Type B pancreatic cell (in vitro differentiated cells): ENCODE measurements around the gene ENPP1. TPM values are rescaled to one million over a fixed set of nuclear protein-coding genes. Genes with fewer than 3 reads are reported as not detected.

ENCODE experiments used
- DNase-seq: peaks from one replicate; pipeline ENCODE4 v3.0.0; 2021; ENCODE audit warnings: mixed read lengths; ENCODE audit not compliant: unreplicated experiment; ENCODE audit errors: extremely low spot score
- H3K27ac Mint-ChIP-seq: 2 replicates; pipeline ENCODE4 v1.8.0; 2021; ENCODE audit warnings: mild to moderate bottlenecking, mixed read lengths
- H3K27me3 Mint-ChIP-seq: 2 replicates; pipeline ENCODE4 v1.8.0; 2021; ENCODE audit warnings: mixed read lengths
- H3K36me3 Mint-ChIP-seq: 2 replicates; pipeline ENCODE4 v1.8.0; 2021; ENCODE audit warnings: mixed read lengths
- H3K4me1 Mint-ChIP-seq: one replicate; pipeline ENCODE4 v1.8.0; 2021; ENCODE audit warnings: mixed read lengths; ENCODE audit not compliant: unreplicated experiment
- H3K4me3 Mint-ChIP-seq: 2 replicates; pipeline ENCODE4 v1.8.0; 2021; ENCODE audit warnings: mild to moderate bottlenecking, mixed read lengths
- H3K9me3 Mint-ChIP-seq: 2 replicates; pipeline ENCODE4 v1.8.0; 2021; ENCODE audit warnings: mixed read lengths
- CTCF ChIP-seq: fragments of 200-600 bp; sonication (generic); conservative IDR thresholded peaks from 2 replicates; pipeline ENCODE4 v1.5.0; 2021; ENCODE audit warnings: antibody characterized with exemption, mild to moderate bottlenecking
- total RNA-seq: library from RNA; stranded (reverse); gene quantifications from 2 replicates; pipeline ENCODE4 v1.2.1, GENCODE V29; 2021; ENCODE audit warnings: low replicate concordance

Gene ENPP1
- total RNA-seq, 1 donor from 2014 or later = 13.4 TPM

- H3K9me3 Mint-ChIP-seq = no peaks in the 10 kb centered on the region
- TF ChIP-seq CTCF = no peak
- no peak overlapping the region for H3K4me3 Mint-ChIP-seq
- H3K4me1 Mint-ChIP-seq = no peaks in the 10 kb centered on the region
- H3K36me3 Mint-ChIP-seq = peaks cover 9% of the 10 kb centered on the region
- DNase-seq = no peak
- H3K27ac Mint-ChIP-seq = no peak overlapping the region
- H3K27me3 Mint-ChIP-seq = no peaks in the 10 kb centered on the region
These were observed 67.8 kb downstream of the ENPP1 start for GRCh38 chr6:131875647-131876046.

GRCh38 chr6:131876545-131876944 lies 68.7 kb downstream of the ENPP1 start:
- Mint-ChIP-seq H3K9me3 (no peaks in the 10 kb centered on the region), H3K36me3 (peaks cover 9% of the 10 kb centered on the region), H3K4me3 (no peak overlapping the region), H3K27me3 (no peaks in the 10 kb centered on the region), H3K27ac (no peak overlapping the region), H3K4me1 (no peaks in the 10 kb centered on the region)
- no peak for DNase-seq
- TF ChIP-seq CTCF = no peak

GRCh38 chr6:131877999-131878789 lies 70.4 kb downstream of the ENPP1 start:
- Mint-ChIP-seq H3K27ac (no peak overlapping the region), H3K27me3 (no peaks in the 10 kb centered on the region), H3K4me3 (no peak overlapping the region), H3K9me3 (no peaks in the 10 kb centered on the region), H3K36me3 (peaks cover 9% of the 10 kb centered on the region), H3K4me1 (no peaks in the 10 kb centered on the region)
- no peak for DNase-seq
- TF ChIP-seq CTCF = no peak

- Mint-ChIP-seq H3K4me3 (no peak overlapping the region), H3K9me3 (no peaks in the 10 kb centered on the region), H3K27me3 (no peaks in the 10 kb centered on the region), H3K27ac (no peak overlapping the region), H3K36me3 (peaks cover 6% of the 10 kb centered on the region), H3K4me1 (peaks cover 4% of the 10 kb centered on the region)
- TF ChIP-seq CTCF = no peak
- DNase-seq = no peak
These were observed 75.2 kb downstream of the ENPP1 start for GRCh38 chr6:131883016-131883415.

- no peak overlapping the region for H3K27ac Mint-ChIP-seq
- peaks cover 7% of the 10 kb centered on the region for H3K36me3 Mint-ChIP-seq
- peaks cover 4% of the 10 kb centered on the region for H3K4me1 Mint-ChIP-seq
- no peaks in the 10 kb centered on the region for H3K9me3 Mint-ChIP-seq
- DNase-seq = no peak
- no peak for TF ChIP-seq CTCF
- H3K27me3 Mint-ChIP-seq = no peaks in the 10 kb centered on the region
- H3K4me3 Mint-ChIP-seq = no peak overlapping the region
These were observed 77.4 kb downstream of the ENPP1 start for GRCh38 chr6:131885237-131885636.
